Measurements from ENCODE around the gene CD28.
"Not testable (repeated sequence)": the region's sequence is repeated elsewhere in the genome, so short reads cannot be mapped to it uniquely, and the experiment has no call there.

Gene CD28

DNA sequence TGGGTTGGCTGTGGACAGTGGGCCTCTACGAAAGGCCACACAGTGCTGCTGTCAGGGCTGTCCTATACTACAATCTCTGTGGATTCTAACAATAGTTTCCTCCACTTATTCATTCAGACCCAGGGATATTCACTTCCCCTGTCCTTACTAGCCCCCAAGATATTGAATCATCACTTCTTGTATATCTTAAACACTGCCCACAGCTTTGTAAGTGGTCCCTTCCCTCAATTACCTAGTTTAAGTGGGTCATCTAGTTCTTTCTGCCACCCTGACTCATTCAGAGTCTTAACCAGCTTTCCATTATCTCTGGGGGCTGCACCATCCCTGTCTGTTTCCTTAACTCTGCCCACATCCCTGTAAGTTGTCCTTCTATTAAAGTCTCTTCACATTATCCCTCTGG lies 69.2 kb downstream of the CD28 start:
- TF ChIP-seq, protein P1, sequence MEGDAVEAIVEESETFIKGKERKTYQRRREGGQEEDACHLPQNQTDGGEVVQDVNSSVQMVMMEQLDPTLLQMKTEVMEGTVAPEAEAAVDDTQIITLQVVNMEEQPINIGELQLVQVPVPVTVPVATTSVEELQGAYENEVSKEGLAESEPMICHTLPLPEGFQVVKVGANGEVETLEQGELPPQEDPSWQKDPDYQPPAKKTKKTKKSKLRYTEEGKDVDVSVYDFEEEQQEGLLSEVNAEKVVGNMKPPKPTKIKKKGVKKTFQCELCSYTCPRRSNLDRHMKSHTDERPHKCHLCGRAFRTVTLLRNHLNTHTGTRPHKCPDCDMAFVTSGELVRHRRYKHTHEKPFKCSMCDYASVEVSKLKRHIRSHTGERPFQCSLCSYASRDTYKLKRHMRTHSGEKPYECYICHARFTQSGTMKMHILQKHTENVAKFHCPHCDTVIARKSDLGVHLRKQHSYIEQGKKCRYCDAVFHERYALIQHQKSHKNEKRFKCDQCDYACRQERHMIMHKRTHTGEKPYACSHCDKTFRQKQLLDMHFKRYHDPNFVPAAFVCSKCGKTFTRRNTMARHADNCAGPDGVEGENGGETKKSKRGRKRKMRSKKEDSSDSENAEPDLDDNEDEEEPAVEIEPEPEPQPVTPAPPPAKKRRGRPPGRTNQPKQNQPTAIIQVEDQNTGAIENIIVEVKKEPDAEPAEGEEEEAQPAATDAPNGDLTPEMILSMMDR (IDR thresholded peaks at IDR 0.05; ENCODE audit: control insufficient read depth, insufficient read depth, low read depth, low read length, missing control alignments): no peak
- no peak for DNase-seq (ENCODE audit: low read depth)
- no peak overlapping the region for H3K4me3 ChIP-seq (ENCODE audit: control insufficient read depth, low read depth, low read length)

DNA sequence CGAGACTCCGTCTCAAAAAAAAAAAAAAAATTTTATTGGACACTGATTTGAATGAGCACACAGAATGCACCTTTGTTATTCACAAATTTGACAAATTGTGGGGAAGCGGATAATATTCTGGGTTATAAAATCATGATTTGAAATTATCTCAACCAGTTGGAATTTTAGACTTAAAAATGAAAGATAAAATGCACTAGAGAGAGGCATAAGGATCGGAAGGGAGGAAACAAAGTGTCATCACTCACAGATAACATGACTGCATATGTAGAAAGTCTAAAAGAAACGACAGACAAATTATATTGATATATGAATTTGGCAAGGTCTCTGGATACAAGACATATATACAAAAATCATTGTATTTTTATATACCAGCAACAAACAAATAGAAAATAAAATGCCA lies 70.6 kb downstream of the CD28 start:
- H3K4me3 ChIP-seq (ENCODE audit: control insufficient read depth, low read depth, low read length): no peak overlapping the region
- TF ChIP-seq, protein P1 (IDR thresholded peaks at IDR 0.05; ENCODE audit: control insufficient read depth, insufficient read depth, low read depth, low read length, missing control alignments): no peak
- no peak for DNase-seq (ENCODE audit: low read depth)

DNA sequence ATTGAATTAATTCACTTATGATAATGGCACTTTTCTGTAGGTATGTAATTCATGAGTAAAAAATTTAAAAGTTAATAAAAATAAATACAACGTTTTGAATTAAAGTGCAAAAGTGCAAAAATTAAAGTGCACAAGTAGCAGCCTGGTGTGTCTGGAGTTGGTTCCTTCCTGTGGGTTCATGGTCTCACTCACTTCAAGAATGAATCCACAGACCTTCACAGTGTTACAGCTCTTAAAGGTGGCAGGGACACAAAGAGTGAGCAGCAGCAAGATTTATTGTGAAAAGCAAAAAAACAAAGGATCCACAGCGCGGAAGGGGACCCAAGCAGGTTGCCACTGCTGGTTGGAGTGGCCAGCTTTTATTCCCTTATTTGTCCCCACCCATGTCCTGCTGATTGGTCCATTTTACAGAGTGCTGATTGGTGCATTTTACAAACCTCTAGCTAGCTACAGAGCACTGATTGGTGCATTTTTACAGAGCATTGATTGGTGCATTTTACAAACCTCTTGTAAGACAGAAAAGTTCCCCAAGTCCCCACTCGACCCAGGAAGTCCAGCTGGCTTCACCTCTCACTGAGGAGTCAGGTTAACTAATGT lies 73.1 kb downstream of the CD28 start:
- DNase-seq (ENCODE audit: low read depth); H3K4me3 ChIP-seq (ENCODE audit: control insufficient read depth, low read depth, low read length): not testable (repeated sequence)

DNA sequence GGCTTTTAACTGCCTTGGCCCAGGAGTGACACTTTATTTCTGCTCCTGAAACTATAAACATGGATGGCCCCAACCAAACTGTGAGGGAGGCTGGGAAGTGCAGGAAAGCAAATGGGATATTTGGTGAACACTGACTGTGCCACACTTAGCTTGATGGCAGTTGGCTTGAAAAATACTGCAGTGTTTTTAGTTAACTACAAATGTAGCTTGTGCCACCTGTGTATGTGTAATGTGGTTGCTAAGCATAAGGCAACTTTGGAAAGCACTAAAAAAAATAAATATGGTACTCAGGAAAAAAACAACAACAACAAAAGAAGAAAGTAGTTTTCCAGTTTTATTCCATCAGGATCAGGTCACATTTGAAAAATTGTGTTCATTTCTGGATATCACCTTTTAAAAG lies 73.8 kb downstream of the CD28 start:
- H3K4me3 ChIP-seq (ENCODE audit: control insufficient read depth, low read depth, low read length): no peak overlapping the region
- TF ChIP-seq, protein P1 (IDR thresholded peaks at IDR 0.05; ENCODE audit: control insufficient read depth, insufficient read depth, low read depth, low read length, missing control alignments): no peak
- DNase-seq (ENCODE audit: low read depth): no peak

DNA sequence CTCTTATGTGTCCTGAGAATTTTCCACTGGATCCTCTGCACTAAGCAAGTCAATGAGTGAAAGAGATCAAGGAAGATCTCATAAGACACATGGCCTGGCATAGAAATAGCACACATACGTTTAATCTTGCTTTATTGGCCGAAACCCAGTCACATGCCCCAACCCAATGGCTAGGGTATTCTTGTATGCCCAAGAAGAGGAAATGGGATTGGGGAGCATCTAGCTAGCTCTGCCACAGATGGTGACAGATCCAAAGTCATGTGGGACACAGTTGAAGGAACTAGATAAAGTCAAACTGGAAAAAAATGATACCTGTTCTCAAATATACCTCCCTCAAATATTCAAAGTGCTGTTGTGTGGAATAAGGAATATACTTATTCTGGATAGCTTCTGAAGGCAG lies 74.7 kb downstream of the CD28 start:
- no peak for DNase-seq (ENCODE audit: low read depth)
- H3K4me3 ChIP-seq (ENCODE audit: control insufficient read depth, low read depth, low read length): no peak overlapping the region
- TF ChIP-seq, protein P1 (IDR thresholded peaks at IDR 0.05; ENCODE audit: control insufficient read depth, insufficient read depth, low read depth, low read length, missing control alignments): no peak

DNA sequence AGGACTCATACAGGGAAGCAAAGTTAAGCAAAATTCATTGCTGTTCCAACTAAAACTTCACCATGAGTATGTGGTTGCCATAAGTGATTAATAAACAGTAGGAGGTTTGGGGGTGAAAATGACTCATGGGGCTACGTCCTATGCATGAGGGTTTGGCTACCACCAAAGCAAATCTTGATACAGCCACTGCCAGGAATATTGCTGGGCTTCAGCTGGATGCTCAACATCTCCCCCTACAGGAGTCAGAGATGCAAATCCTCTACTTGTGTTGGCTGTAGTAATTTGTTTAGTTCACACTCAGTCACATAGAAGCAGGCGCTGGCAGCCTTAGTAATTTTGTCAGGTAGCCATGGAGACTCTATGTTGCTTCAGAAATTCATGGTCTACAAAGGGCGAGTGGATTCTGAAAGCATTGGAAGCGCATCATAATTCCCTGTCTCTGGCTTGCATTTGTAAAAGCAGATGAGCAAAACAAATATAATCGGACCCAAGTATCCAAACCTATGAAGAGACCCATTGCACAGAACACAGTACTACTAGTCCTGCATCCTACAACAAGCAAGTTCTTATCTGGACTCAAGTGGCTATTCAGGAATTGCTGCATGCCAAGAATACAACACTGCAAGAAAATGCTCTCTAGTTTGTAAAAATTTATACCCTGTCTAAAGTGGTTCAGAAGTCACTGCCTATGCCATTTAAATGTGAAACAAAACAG lies 76.0 kb downstream of the CD28 start:
- DNase-seq (ENCODE audit: low read depth): peak; percentile 93
- no peak overlapping the region for H3K4me3 ChIP-seq (ENCODE audit: control insufficient read depth, low read depth, low read length)
- TF ChIP-seq, protein P1 (IDR thresholded peaks at IDR 0.05; ENCODE audit: control insufficient read depth, insufficient read depth, low read depth, low read length, missing control alignments): peak; percentile 92

DNA sequence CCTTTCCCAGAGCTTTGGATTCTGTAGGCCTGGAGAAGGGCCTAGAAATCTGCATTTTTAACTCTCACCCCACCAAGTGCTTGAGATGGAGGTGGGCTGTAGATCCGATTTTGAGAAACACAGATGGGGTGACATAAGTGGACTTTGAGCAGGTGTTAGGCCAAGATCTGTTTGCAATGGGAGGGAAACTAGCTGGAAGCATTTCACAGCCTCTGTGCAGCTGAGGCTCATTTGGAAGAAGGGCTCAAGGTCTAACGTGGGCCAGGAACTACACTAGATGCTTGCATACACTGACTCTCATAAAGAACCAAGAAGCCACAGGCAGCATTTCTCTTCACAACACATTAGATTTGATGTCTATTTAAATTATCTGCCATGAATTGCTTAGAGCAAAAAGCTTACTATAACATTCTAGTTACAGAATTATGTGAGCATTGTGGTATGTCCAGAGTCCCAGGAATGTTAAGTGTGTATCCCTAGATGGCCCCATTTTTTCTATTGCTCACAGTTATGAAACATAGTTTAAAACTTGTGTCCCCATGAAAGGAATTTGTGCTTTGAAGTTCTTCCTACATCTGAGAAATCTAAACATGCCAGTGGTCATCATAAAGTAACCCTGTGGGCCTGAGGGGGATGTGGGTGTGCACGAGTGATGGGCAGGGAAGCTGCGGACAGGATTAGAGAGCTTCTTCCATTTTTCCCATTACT lies 77.2 kb downstream of the CD28 start:
- no peak overlapping the region for H3K4me3 ChIP-seq (ENCODE audit: control insufficient read depth, low read depth, low read length)
- peak; percentile 85 for DNase-seq (ENCODE audit: low read depth)
- TF ChIP-seq, protein P1 (IDR thresholded peaks at IDR 0.05; ENCODE audit: control insufficient read depth, insufficient read depth, low read depth, low read length, missing control alignments): no peak

DNA sequence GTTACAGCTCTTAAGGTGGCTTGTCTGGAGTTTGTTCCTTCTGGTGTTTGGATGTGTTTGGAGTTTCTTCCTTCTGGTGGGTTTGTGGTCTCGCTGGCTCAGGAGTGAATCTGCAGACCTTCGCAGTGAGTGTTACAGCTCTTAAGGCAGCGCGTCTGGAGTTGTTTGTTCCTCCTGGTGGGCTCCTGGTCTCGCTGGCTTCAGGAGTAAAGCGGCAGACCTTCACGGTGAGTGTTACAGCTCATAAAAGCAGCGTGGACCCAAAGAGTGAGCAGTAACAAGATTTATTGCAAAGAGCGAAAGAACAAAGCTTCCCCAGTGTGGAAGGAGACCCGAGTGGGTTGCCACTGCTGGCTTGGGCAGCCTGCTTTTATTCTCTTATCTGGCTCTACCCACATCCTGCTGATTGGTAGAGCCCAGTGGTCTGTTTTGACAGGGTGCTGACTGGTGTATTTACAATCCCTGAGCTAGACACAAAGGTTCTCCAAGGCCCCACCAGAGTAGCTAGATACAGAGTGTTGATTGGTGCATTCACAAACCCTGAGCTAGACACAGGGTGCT lies 78.4 kb downstream of the CD28 start:
- not testable (repeated sequence) for H3K4me3 ChIP-seq (ENCODE audit: control insufficient read depth, low read depth, low read length); DNase-seq (ENCODE audit: low read depth)

DNA sequence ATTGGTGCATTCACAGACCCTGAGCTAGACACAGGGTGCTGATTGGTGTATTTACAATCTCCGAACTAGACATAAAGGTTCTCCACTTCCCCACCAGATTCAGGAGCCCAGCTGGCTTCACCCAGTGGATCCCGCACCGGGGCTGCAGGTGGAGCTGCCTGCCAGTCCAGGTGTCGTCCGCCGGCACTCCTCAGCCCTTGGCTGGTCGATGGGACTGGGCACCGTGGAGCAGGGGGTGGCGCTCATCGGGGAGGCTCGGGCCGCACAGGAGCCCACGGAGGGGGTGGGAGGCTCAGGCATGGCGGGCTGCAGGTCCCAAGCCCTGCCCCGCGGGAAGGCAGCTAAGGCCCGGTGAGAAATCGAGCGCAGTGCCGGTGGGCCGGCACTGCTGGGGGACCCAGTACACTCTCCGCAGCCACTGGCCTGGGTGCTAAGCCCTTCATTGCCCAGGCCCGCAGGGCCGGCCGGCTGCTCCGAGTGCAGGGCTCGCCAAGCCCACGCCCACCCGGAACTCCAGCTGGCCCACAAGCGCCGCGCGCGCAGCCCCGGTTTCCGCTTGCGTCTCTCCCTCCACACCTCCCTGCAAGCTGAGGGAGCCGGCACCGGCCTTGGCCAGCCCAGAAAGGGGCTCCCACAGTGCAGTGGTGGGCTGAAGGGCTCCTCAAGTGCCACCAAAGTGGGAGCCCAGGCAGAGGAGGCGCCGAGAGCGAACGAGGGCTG lies 79.1 kb downstream of the CD28 start:
- not testable (repeated sequence) for H3K4me3 ChIP-seq (ENCODE audit: control insufficient read depth, low read depth, low read length); DNase-seq (ENCODE audit: low read depth)

Measured in AG09309 (cell line).